ENCODE measurements around the gene PDE7B.

- no peak for TF ChIP-seq TAF1 (IDR thresholded peaks at IDR 0.05; ENCODE audit: borderline replicate concordance, insufficient read depth, low read length)
- TF ChIP-seq POLR2AphosphoS5 (IDR thresholded peaks at IDR 0.05; ENCODE audit: low read depth, low read length), result no peak
Observed at GRCh38 chr6:136089876-136090275, 238.4 kb downstream of the PDE7B start.

All from PFSK-1 (cell line).